Neural progenitor cell (in vitro differentiated cells): ENCODE measurements around the gene RAPGEF4. TPM values are rescaled to one million over a fixed set of nuclear protein-coding genes. Genes with fewer than 3 reads are reported as not detected.
A peak's percentile ranks its signal among the peaks of the same experiment; 100 is the strongest.

ENCODE experiments used
- DNase-seq: peaks from one replicate; pipeline ENCODE4 v3.0.0-alpha.2; 2016; ENCODE audit warnings: low spot score
- H2AFZ ChIP-seq: fragments of 200-600 bp; sonication (generic); replicated peaks from 2 replicates; pipeline ENCODE4 v1.6.1; 2016; ENCODE audit warnings: antibody characterized with exemption
- H3F3A ChIP-seq: fragments of 200-600 bp; sonication (generic); 2 replicates; pipeline ENCODE4 v1.6.1; 2016; ENCODE audit warnings: antibody characterized with exemption, low read depth
- H3K27ac ChIP-seq: fragments of 200-600 bp; sonication (generic); 2 replicates; pipeline ENCODE4 v1.5.1; 2016; ENCODE audit warnings: mild to moderate bottlenecking
- H3K27me3 ChIP-seq: fragments of 200-600 bp; sonication (generic); 2 replicates; pipeline ENCODE4 v1.6.1; 2016; ENCODE audit warnings: mild to moderate bottlenecking, moderate library complexity
- H3K36me3 ChIP-seq: fragments of 200-600 bp; sonication (generic); 2 replicates; pipeline ENCODE4 v1.5.1; 2016
- H3K4me1 ChIP-seq: fragments of 200-600 bp; sonication (generic); 2 replicates; pipeline ENCODE4 v1.6.1; 2016; ENCODE audit warnings: mixed run types
- H3K4me2 ChIP-seq: fragments of 200-600 bp; sonication (generic); 2 replicates; pipeline ENCODE4 v1.6.1; 2016
- H3K4me3 ChIP-seq: fragments of 200-600 bp; sonication (generic); 2 replicates; pipeline ENCODE4 v1.5.1; 2016
- H3K79me2 ChIP-seq: fragments of 200-600 bp; sonication (generic); 2 replicates; pipeline ENCODE4 v1.6.1; 2016; ENCODE audit warnings: low read depth
- H3K9ac ChIP-seq: fragments of 200-600 bp; sonication (generic); 2 replicates; pipeline ENCODE4 v1.6.1; 2016
- H3K9me3 ChIP-seq: fragments of 200-600 bp; sonication (generic); 2 replicates; pipeline ENCODE4 v1.5.1; 2016; ENCODE audit warnings: low read depth
- H4K20me1 ChIP-seq: fragments of 200-600 bp; sonication (generic); 2 replicates; pipeline ENCODE4 v1.6.1; 2016; ENCODE audit warnings: low read depth
- H3K27ac Mint-ChIP-seq: 3 replicates; pipeline ENCODE4 v1.8.0; 2021; ENCODE audit warnings: mixed read lengths
- H3K27me3 Mint-ChIP-seq: 2 replicates; pipeline ENCODE4 v1.8.0; 2022; ENCODE audit warnings: low read depth, mild to moderate bottlenecking, inconsistent platforms, moderate library complexity, mixed read lengths; ENCODE audit not compliant: insufficient read depth
- H3K36me3 Mint-ChIP-seq: 3 replicates; pipeline ENCODE4 v1.8.0; 2021; ENCODE audit warnings: mixed read lengths
- H3K4me1 Mint-ChIP-seq: 3 replicates; pipeline ENCODE4 v1.8.0; 2021; ENCODE audit warnings: mixed read lengths
- H3K4me3 Mint-ChIP-seq: 3 replicates; pipeline ENCODE4 v1.8.0; 2021; ENCODE audit warnings: mild to moderate bottlenecking, moderate library complexity, mixed read lengths
- H3K9me3 Mint-ChIP-seq: 3 replicates; pipeline ENCODE4 v1.8.0; 2020; ENCODE audit warnings: mixed read lengths
- EZH2 ChIP-seq: fragments of 200-600 bp; sonication (generic); IDR thresholded peaks from 2 replicates; pipeline ENCODE4 v1.6.1; 2017; ENCODE audit warnings: antibody characterized with exemption, mild to moderate bottlenecking, moderate library complexity
- EZH2phosphoT487 ChIP-seq: fragments of 200-600 bp; sonication (generic); IDR thresholded peaks from 2 replicates; pipeline ENCODE4 v1.6.1; 2017; ENCODE audit warnings: antibody characterized with exemption
- total RNA-seq: library from RNA; depleted of rRNA; stranded (reverse); fragments of >200 nt; gene quantifications from 2 replicates; pipeline ENCODE4 v1.2.3, GENCODE V29; 2015; ENCODE audit warnings: low replicate concordance
- TF ChIP-seq, protein P1 (sequence below): fragments of 200-600 bp; sonication (generic); IDR thresholded peaks from 2 replicates; pipeline ENCODE4 v1.5.1; 2017; ENCODE audit warnings: antibody characterized with exemption, mild to moderate bottlenecking

Gene RAPGEF4
- total RNA-seq, 1 donor from 2014 or later = 1.8 TPM

DNA sequence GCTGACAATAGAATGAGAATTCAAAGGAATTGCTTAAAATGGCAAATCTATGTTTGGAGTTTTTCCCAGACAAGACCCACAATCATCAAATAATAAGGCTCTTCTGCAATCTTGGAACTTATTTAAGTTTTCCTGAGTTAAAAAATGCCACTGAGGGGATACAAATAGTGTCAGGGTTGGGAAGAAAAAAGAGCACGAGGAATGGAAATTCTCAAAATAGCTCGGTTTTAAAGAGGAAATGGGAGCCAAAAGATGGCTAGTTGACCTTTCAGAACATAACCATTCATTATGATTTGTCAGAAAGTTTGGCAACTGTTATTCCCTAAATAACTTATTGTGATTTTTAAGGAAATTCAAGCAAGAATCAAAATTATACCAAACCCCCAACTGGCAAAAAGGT is 127.7 kb downstream of the RAPGEF4 start:
- Mint-ChIP-seq H3K27ac (no peak overlapping the region), H3K4me1 (peaks cover 3% of the 10 kb centered on the region), H3K9me3 (no peaks in the 10 kb centered on the region), H3K4me3 (no peak overlapping the region), H3K27me3 (peaks cover 2% of the 10 kb centered on the region), H3K36me3 (no peaks in the 10 kb centered on the region)
- Histone ChIP-seq H3K4me3 (no peak overlapping the region), H4K20me1 (no peaks in the 10 kb centered on the region), H3K9me3 (no peaks in the 10 kb centered on the region), H3K27ac (no peak overlapping the region), H3K79me2 (no peaks in the 10 kb centered on the region), H3K4me1 (no peaks in the 10 kb centered on the region), H3F3A (no peaks in the 10 kb centered on the region), H2AFZ (no peak overlapping the region), H3K36me3 (no peaks in the 10 kb centered on the region), H3K4me2 (no peak overlapping the region), H3K9ac (no peak overlapping the region), H3K27me3 (no peaks in the 10 kb centered on the region)
- no peak for TF ChIP-seq EZH2
- no peak for TF ChIP-seq EZH2phosphoT487
- TF ChIP-seq, protein P1, sequence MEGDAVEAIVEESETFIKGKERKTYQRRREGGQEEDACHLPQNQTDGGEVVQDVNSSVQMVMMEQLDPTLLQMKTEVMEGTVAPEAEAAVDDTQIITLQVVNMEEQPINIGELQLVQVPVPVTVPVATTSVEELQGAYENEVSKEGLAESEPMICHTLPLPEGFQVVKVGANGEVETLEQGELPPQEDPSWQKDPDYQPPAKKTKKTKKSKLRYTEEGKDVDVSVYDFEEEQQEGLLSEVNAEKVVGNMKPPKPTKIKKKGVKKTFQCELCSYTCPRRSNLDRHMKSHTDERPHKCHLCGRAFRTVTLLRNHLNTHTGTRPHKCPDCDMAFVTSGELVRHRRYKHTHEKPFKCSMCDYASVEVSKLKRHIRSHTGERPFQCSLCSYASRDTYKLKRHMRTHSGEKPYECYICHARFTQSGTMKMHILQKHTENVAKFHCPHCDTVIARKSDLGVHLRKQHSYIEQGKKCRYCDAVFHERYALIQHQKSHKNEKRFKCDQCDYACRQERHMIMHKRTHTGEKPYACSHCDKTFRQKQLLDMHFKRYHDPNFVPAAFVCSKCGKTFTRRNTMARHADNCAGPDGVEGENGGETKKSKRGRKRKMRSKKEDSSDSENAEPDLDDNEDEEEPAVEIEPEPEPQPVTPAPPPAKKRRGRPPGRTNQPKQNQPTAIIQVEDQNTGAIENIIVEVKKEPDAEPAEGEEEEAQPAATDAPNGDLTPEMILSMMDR = no peak
- DNase-seq = no peak

GRCh38 chr2:172864182-172864581 is 128.5 kb downstream of the RAPGEF4 start:
- peaks cover 3% of the 10 kb centered on the region for H3K4me1 Mint-ChIP-seq
- H3K27ac Mint-ChIP-seq = peak overlapping the region; percentile 36
- no peaks in the 10 kb centered on the region for H3K36me3 Mint-ChIP-seq
- Histone ChIP-seq H3K27ac (no peak overlapping the region), H3K36me3 (no peaks in the 10 kb centered on the region), H4K20me1 (no peaks in the 10 kb centered on the region), H3K9me3 (no peaks in the 10 kb centered on the region), H3K4me3 (no peak overlapping the region), H2AFZ (peak overlapping the region; percentile 59), H3K4me1 (no peaks in the 10 kb centered on the region), H3K79me2 (no peaks in the 10 kb centered on the region), H3K27me3 (no peaks in the 10 kb centered on the region), H3F3A (no peaks in the 10 kb centered on the region), H3K4me2 (no peak overlapping the region), H3K9ac (no peak overlapping the region)
- H3K4me3 Mint-ChIP-seq = no peak overlapping the region
- peak; percentile 79 for DNase-seq
- H3K27me3 Mint-ChIP-seq = peaks cover 2% of the 10 kb centered on the region
- no peaks in the 10 kb centered on the region for H3K9me3 Mint-ChIP-seq
- TF ChIP-seq EZH2phosphoT487 (no peak), EZH2 (no peak)
- TF ChIP-seq, protein P1 = peak; percentile 78

DNA sequence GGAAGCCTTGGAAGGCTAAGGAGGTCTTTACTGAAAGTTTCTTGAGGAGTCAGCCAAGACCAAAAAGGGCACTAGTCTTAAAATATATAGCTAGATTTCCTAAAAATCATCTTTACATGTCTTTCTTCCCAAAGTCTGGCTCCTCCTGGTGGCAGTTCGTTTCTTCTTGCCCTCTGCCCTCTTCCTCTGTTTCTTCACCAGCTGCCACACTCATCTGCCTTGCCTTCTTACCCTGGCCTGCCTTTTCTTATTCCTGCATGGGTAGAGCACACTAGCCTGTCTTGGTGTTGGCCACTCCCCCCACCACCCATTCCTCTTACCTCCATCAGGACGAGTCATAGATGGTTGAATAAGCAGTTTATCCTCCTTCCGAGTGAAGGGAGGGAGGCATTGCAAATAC is 129.8 kb downstream of the RAPGEF4 start:
- no peaks in the 10 kb centered on the region for H3K9me3 Mint-ChIP-seq
- no peak for DNase-seq
- Histone ChIP-seq H3K4me3 (no peak overlapping the region), H3K27ac (no peak overlapping the region), H3K27me3 (no peaks in the 10 kb centered on the region), H3K9me3 (no peaks in the 10 kb centered on the region), H3F3A (no peaks in the 10 kb centered on the region), H2AFZ (no peak overlapping the region), H3K36me3 (no peaks in the 10 kb centered on the region), H3K4me1 (no peaks in the 10 kb centered on the region), H4K20me1 (no peaks in the 10 kb centered on the region), H3K9ac (no peak overlapping the region), H3K79me2 (no peaks in the 10 kb centered on the region), H3K4me2 (no peak overlapping the region)
- no peak overlapping the region for H3K4me3 Mint-ChIP-seq
- H3K4me1 Mint-ChIP-seq = peaks cover 3% of the 10 kb centered on the region
- peaks cover 2% of the 10 kb centered on the region for H3K27me3 Mint-ChIP-seq
- TF ChIP-seq, protein P1 = peak; percentile 44
- no peak for TF ChIP-seq EZH2phosphoT487
- no peaks in the 10 kb centered on the region for H3K36me3 Mint-ChIP-seq
- no peak overlapping the region for H3K27ac Mint-ChIP-seq

GRCh38 chr2:172869861-172870260 is 134.2 kb downstream of the RAPGEF4 start:
- H3K9me3 Mint-ChIP-seq = no peaks in the 10 kb centered on the region
- H3K36me3 Mint-ChIP-seq = no peaks in the 10 kb centered on the region
- Histone ChIP-seq H4K20me1 (no peaks in the 10 kb centered on the region), H3K9me3 (no peaks in the 10 kb centered on the region), H3K4me1 (no peaks in the 10 kb centered on the region), H3K9ac (no peak overlapping the region), H2AFZ (no peak overlapping the region), H3K27me3 (no peaks in the 10 kb centered on the region), H3F3A (no peaks in the 10 kb centered on the region), H3K36me3 (no peaks in the 10 kb centered on the region), H3K4me2 (no peak overlapping the region), H3K79me2 (no peaks in the 10 kb centered on the region), H3K27ac (no peak overlapping the region), H3K4me3 (no peak overlapping the region)
- TF ChIP-seq EZH2phosphoT487 = no peak
- TF ChIP-seq, protein P1 = no peak
- TF ChIP-seq EZH2 = no peak
- no peak for DNase-seq
- no peaks in the 10 kb centered on the region for H3K4me1 Mint-ChIP-seq
- H3K4me3 Mint-ChIP-seq = no peak overlapping the region
- H3K27ac Mint-ChIP-seq = no peak overlapping the region
- no peaks in the 10 kb centered on the region for H3K27me3 Mint-ChIP-seq
